Lower leg skin (tissue), 3 donors: ENCODE measurements around the gene LYZL1.

Experiments used
- CTCF ChIP-seq, 3 donors: fragments of 450-650 bp; IDR thresholded peaks; one replicate each; pipeline ENCODE4 v1.5.1; 2016; ENCODE audit warnings: antibody characterized with exemption in 3 of 3, mild to moderate bottlenecking in 3 of 3, moderate library complexity in 2 of 3
- POLR2A ChIP-seq, 2 donors: fragments of 450-650 bp; IDR thresholded peaks; one replicate each; pipeline ENCODE4 v1.6.1; 2016 to 2017; ENCODE audit warnings: antibody characterized with exemption in 2 of 2, mild to moderate bottlenecking in 1 of 2, moderate library complexity in 1 of 2

- TF ChIP-seq POLR2A (IDR thresholded peaks at IDR 0.05) (no peak), CTCF (IDR thresholded peaks at IDR 0.05) (no peak)
These were observed 30.4 kb downstream of the LYZL1 start for GRCh38 chr10:29319205-29319781.
